Spleen (tissue), 3 donors: Measurements from ENCODE around the gene SOWAHD.
"Not testable (repeated sequence)": the region's sequence is repeated elsewhere in the genome, so short reads cannot be mapped to it uniquely, and the experiment has no call there.

Source experiments
- POLR2A ChIP-seq, 3 donors: fragments of 450-650 bp; IDR thresholded peaks; one replicate each; pipeline ENCODE4 v1.5.1; 2017; ENCODE audit warnings: antibody characterized with exemption in 3 of 3, mild to moderate bottlenecking in 1 of 3
- POLR2AphosphoS5 ChIP-seq, 3 donors: sonication (generic); formaldehyde crosslinking; IDR thresholded peaks; one replicate each; pipeline ENCODE4 v1.5.1; 2017; ENCODE audit warnings: antibody characterized with exemption in 3 of 3

- not testable (repeated sequence) for TF ChIP-seq POLR2A, POLR2AphosphoS5 (IDR thresholded peaks at IDR 0.05)
Observed at GRCh38 chrX:119750751-119751150, 7.6 kb upstream of the SOWAHD start.
